H9 (cell line): Measurements from ENCODE around the gene UMAD1. TPM values are rescaled to one million over a fixed set of nuclear protein-coding genes. Genes with fewer than 3 reads are reported as not detected.

Experiments
- DNase-seq: peaks from one replicate; pipeline ENCODE4 v3.0.0-alpha.2; 2017
- H2AFZ ChIP-seq: one replicate; pipeline ENCODE4 v1.6.1; 2013; ENCODE audit warnings: mild to moderate bottlenecking, low read length, control low read depth, moderate library complexity
- H2AK5ac ChIP-seq: 2 replicates; pipeline ENCODE4 v1.6.1; 2013; ENCODE audit warnings: low read length, control low read depth, mixed read lengths; ENCODE audit not compliant: insufficient read length
- H2BK120ac ChIP-seq: one replicate; pipeline ENCODE4 v1.6.1; 2013; ENCODE audit warnings: low read depth, mild to moderate bottlenecking, low read length, control low read depth, inconsistent platforms; ENCODE audit not compliant: poor library complexity, severe bottlenecking
- H2BK12ac ChIP-seq: 2 replicates; pipeline ENCODE4 v1.6.1; 2013; ENCODE audit warnings: low read length, control low read depth, mixed read lengths, low read depth; ENCODE audit not compliant: insufficient read length
- H2BK15ac ChIP-seq: 2 replicates; pipeline ENCODE4 v1.6.1; 2013; ENCODE audit warnings: low read depth, low read length, control low read depth
- H2BK20ac ChIP-seq: one replicate; pipeline ENCODE4 v1.6.1; 2013; ENCODE audit warnings: low read depth, mild to moderate bottlenecking, low read length, control low read depth, inconsistent platforms; ENCODE audit not compliant: poor library complexity, severe bottlenecking
- H2BK5ac ChIP-seq: 2 replicates; pipeline ENCODE4 v1.6.1; 2013; ENCODE audit warnings: low read length, control low read depth, mixed read lengths; ENCODE audit not compliant: insufficient read length
- H3K14ac ChIP-seq: 2 replicates; pipeline ENCODE4 v1.6.1; 2013; ENCODE audit warnings: low read length, control low read depth; ENCODE audit not compliant: insufficient read depth
- H3K18ac ChIP-seq: 2 replicates; pipeline ENCODE4 v1.6.1; 2013; ENCODE audit warnings: low read depth, mild to moderate bottlenecking, mixed read lengths, low read length, control low read depth; ENCODE audit not compliant: insufficient read length
- H3K23ac ChIP-seq: 2 replicates; pipeline ENCODE4 v1.6.1; 2013; ENCODE audit warnings: low read length, control low read depth, mixed read lengths, low read depth; ENCODE audit not compliant: insufficient read length
- H3K23me2 ChIP-seq: 2 replicates; pipeline ENCODE4 v1.6.1; 2013; ENCODE audit warnings: low read depth, mild to moderate bottlenecking, mixed read lengths, low read length, control low read depth; ENCODE audit not compliant: insufficient read length, poor library complexity, severe bottlenecking
- H3K27ac ChIP-seq: 2 replicates; pipeline ENCODE4 v1.5.1; 2013; ENCODE audit warnings: low read length, control low read depth, mixed read lengths, low read depth; ENCODE audit not compliant: insufficient read length
- H3K27me3 ChIP-seq: 2 replicates; pipeline ENCODE4 v1.6.1; 2013; ENCODE audit warnings: low read length, control low read depth, inconsistent platforms; ENCODE audit not compliant: insufficient read depth
- H3K4ac ChIP-seq: 2 replicates; pipeline ENCODE4 v1.6.1; 2013; ENCODE audit warnings: low read depth, mild to moderate bottlenecking, control low read depth, inconsistent platforms, low read length, moderate library complexity
- H3K4me1 ChIP-seq: 2 replicates; pipeline ENCODE4 v1.6.1; 2013; ENCODE audit warnings: low read length, control low read depth, inconsistent platforms; ENCODE audit not compliant: insufficient read depth
- H3K4me2 ChIP-seq: 2 replicates; pipeline ENCODE4 v1.6.1; 2013; ENCODE audit warnings: low read length, control low read depth, mixed read lengths; ENCODE audit not compliant: insufficient read length, insufficient read depth
- H3K56ac ChIP-seq: 2 replicates; pipeline ENCODE4 v1.6.1; 2013; ENCODE audit warnings: low read depth, mild to moderate bottlenecking, mixed read lengths, low read length, control low read depth; ENCODE audit not compliant: insufficient read length
- H3K79me1 ChIP-seq: 2 replicates; pipeline ENCODE4 v1.6.1; 2013; ENCODE audit warnings: low read depth, mild to moderate bottlenecking, moderate library complexity, low read length, control low read depth, inconsistent platforms; ENCODE audit not compliant: insufficient read depth, poor library complexity, severe bottlenecking
- H3K79me2 ChIP-seq: 2 replicates; pipeline ENCODE4 v1.6.1; 2013; ENCODE audit warnings: low read length, control low read depth, inconsistent platforms; ENCODE audit not compliant: insufficient read depth
- H3K9ac ChIP-seq: 2 replicates; pipeline ENCODE4 v1.6.1; 2013; ENCODE audit warnings: low read length, control low read depth, mixed read lengths; ENCODE audit not compliant: insufficient read length; ENCODE audit errors: extremely low read depth
- H3K9me3 ChIP-seq: one replicate; pipeline ENCODE4 v1.6.1; 2013; ENCODE audit warnings: low read depth, low read length, inconsistent platforms; ENCODE audit not compliant: control insufficient read depth
- H3T11ph ChIP-seq: one replicate; pipeline ENCODE4 v1.6.1; 2013; ENCODE audit warnings: mild to moderate bottlenecking, low read length, control low read depth, inconsistent platforms
- H4K20me1 ChIP-seq: one replicate; pipeline ENCODE4 v1.6.1; 2013; ENCODE audit not compliant: control insufficient read depth, insufficient read length, insufficient read depth
- H4K5ac ChIP-seq: 2 replicates; pipeline ENCODE4 v1.6.1; 2013; ENCODE audit warnings: low read depth, mild to moderate bottlenecking, mixed read lengths, low read length, control low read depth; ENCODE audit not compliant: insufficient read length
- H4K8ac ChIP-seq: replicated peaks from 2 replicates; pipeline ENCODE4 v1.6.1; 2013; ENCODE audit warnings: low read length, control low read depth, mixed read lengths, low read depth; ENCODE audit not compliant: insufficient read length
- H4K91ac ChIP-seq: 2 replicates; pipeline ENCODE4 v1.6.1; 2013; ENCODE audit warnings: low read depth, mild to moderate bottlenecking, moderate library complexity, mixed read lengths, low read length, control low read depth; ENCODE audit not compliant: insufficient read length
- H3K27ac Mint-ChIP-seq, 3 experiments: 2 replicates in 2 of 3; 3 replicates in 1 of 3; pipeline ENCODE4 v1.8.0; 2020 to 2021; ENCODE audit warnings: mixed read lengths in 3 of 3, mild to moderate bottlenecking in 1 of 3, moderate library complexity in 1 of 3
- H3K27me3 Mint-ChIP-seq: 2 replicates; pipeline ENCODE4 v1.8.0; 2021; ENCODE audit warnings: low read depth, mild to moderate bottlenecking, moderate library complexity, mixed read lengths
- H3K36me3 Mint-ChIP-seq, 3 experiments: 2 replicates in 2 of 3; 3 replicates in 1 of 3; pipeline ENCODE4 v1.8.0; 2020 to 2021; ENCODE audit warnings: low read depth in 3 of 3, mixed read lengths in 3 of 3; ENCODE audit not compliant: insufficient read depth in 1 of 3
- H3K4me1 Mint-ChIP-seq, 2 experiments: 2 replicates each; pipeline ENCODE4 v1.8.0; 2020; ENCODE audit warnings: mixed read lengths in 2 of 2
- H3K4me3 Mint-ChIP-seq, 2 experiments: 2 replicates in 1 of 2; 3 replicates in 1 of 2; pipeline ENCODE4 v1.8.0; 2020 to 2021; ENCODE audit warnings: mild to moderate bottlenecking in 2 of 2, mixed read lengths in 2 of 2, moderate library complexity in 1 of 2
- H3K9me3 Mint-ChIP-seq, 2 experiments: 2 replicates in 1 of 2; 3 replicates in 1 of 2; pipeline ENCODE4 v1.8.0; 2020; ENCODE audit warnings: mild to moderate bottlenecking in 2 of 2, mixed read lengths in 2 of 2, moderate library complexity in 1 of 2
- WGBS: extraction: QIAGEN DNeasy Blood & Tissue Kit; methylation state at CpG from one replicate; pipeline ENCODE4 v1.1.7; 2013; ENCODE audit warnings: missing lambda C conversion rate, low lambda C conversion rate, mixed read lengths; ENCODE audit not compliant: insufficient read length; ENCODE audit errors: extremely low coverage; 5-methylcytosine and 5-hydroxymethylcytosine counted together
- total RNA-seq: library from RNA; stranded (reverse); gene quantifications from 2 replicates; pipeline ENCODE4 v1.2.1, GENCODE V29; 2021
- TF ChIP-seq, protein P1 (sequence below): fragments of 200-600 bp; sonication (generic); conservative IDR thresholded peaks from 3 replicates; pipeline ENCODE4 v1.8.0; 2021; ENCODE audit warnings: antibody characterized with exemption, mild to moderate bottlenecking

The UMAD1 gene
- total RNA-seq, 1 experiment from 2014 or later: 8.9 TPM

- H2BK15ac ChIP-seq: no peak overlapping the region
- no CpG with 5 or more reads among the region's 1 CpG for WGBS
- H4K5ac ChIP-seq: no peak overlapping the region
- no peaks in the 10 kb centered on the region for H3K9me3 ChIP-seq
- Mint-ChIP-seq H3K27ac (no peak overlapping the region), H3K36me3 (no peaks in the 10 kb centered on the region), H3K27me3 (no peaks in the 10 kb centered on the region), H3K4me3 (no peak overlapping the region), H3K9me3 (no peaks in the 10 kb centered on the region), H3K4me1 (peaks cover 12 to 16% of the 10 kb centered on the region in 2 experiments)
- TF ChIP-seq, protein P1, sequence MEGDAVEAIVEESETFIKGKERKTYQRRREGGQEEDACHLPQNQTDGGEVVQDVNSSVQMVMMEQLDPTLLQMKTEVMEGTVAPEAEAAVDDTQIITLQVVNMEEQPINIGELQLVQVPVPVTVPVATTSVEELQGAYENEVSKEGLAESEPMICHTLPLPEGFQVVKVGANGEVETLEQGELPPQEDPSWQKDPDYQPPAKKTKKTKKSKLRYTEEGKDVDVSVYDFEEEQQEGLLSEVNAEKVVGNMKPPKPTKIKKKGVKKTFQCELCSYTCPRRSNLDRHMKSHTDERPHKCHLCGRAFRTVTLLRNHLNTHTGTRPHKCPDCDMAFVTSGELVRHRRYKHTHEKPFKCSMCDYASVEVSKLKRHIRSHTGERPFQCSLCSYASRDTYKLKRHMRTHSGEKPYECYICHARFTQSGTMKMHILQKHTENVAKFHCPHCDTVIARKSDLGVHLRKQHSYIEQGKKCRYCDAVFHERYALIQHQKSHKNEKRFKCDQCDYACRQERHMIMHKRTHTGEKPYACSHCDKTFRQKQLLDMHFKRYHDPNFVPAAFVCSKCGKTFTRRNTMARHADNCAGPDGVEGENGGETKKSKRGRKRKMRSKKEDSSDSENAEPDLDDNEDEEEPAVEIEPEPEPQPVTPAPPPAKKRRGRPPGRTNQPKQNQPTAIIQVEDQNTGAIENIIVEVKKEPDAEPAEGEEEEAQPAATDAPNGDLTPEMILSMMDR: no peak
- no peak overlapping the region for H2AFZ ChIP-seq
- no peak overlapping the region for H4K8ac ChIP-seq
- no peak for DNase-seq
- no peak overlapping the region for H2AK5ac ChIP-seq
- H2BK20ac ChIP-seq: no peak overlapping the region
- no peaks in the 10 kb centered on the region for H3K79me2 ChIP-seq
- H2BK120ac ChIP-seq: no peak overlapping the region
- H3K9ac ChIP-seq: no peak overlapping the region
- H3K23ac ChIP-seq: no peak overlapping the region
- H4K20me1 ChIP-seq: no peaks in the 10 kb centered on the region
- no peak overlapping the region for H3K4ac ChIP-seq
- no peak overlapping the region for H2BK5ac ChIP-seq
- H3K27me3 ChIP-seq: no peaks in the 10 kb centered on the region
- no peak overlapping the region for H3K27ac ChIP-seq
- H3K79me1 ChIP-seq: no peaks in the 10 kb centered on the region
- H3K18ac ChIP-seq: no peak overlapping the region
- peaks cover 2% of the 10 kb centered on the region; the same call in 1 of the 2 replicates for H3K4me1 ChIP-seq
- H3K4me2 ChIP-seq: no peak overlapping the region
- H3T11ph ChIP-seq: no peak overlapping the region
- H2BK12ac ChIP-seq: no peak overlapping the region
- H3K14ac ChIP-seq: no peak overlapping the region
- H4K91ac ChIP-seq: no peak overlapping the region
- H3K23me2 ChIP-seq: no peaks in the 10 kb centered on the region
- no peak overlapping the region for H3K56ac ChIP-seq
Observed at GRCh38 chr7:7869036-7869435, 228.5 kb downstream of the UMAD1 start.
